HepG2 (cell line): ENCODE results near the gene OR1F1.
A peak's percentile ranks its signal among the peaks of the same experiment; 100 is the strongest.

ENCODE experiments used
- POLR2A ChIP-seq, 2 experiments: IDR thresholded peaks; 2 replicates each; pipeline ENCODE4 v1.6.1; 2011; ENCODE audit warnings: low read depth in 2 of 2, low read length in 2 of 2, mild to moderate bottlenecking in 1 of 2, moderate library complexity in 1 of 2; ENCODE audit not compliant: insufficient read depth in 1 of 2
- RNF2 ChIP-seq: fragments of 450-650 bp; conservative IDR thresholded peaks from 2 replicates; pipeline ENCODE4 v1.6.1; 2016; ENCODE audit warnings: low read depth
- SIN3A ChIP-seq: IDR thresholded peaks from 2 replicates; pipeline ENCODE4 v1.6.1; 2011; ENCODE audit warnings: low read depth, mild to moderate bottlenecking, control low read depth, low read length, borderline replicate concordance
- ZC3H4 ChIP-seq: sonication (generic); formaldehyde crosslinking; IDR thresholded peaks from 2 replicates; pipeline ENCODE4 v1.4.0; 2020; ENCODE audit warnings: missing genetic modification reagents, borderline replicate concordance
- ZNF264 ChIP-seq: sonication (generic); formaldehyde crosslinking; IDR thresholded peaks from 2 replicates; pipeline ENCODE4 v1.4.0; 2020; ENCODE audit warnings: missing genetic modification reagents
- TF ChIP-seq, protein P1 (sequence below): sonication (generic); formaldehyde crosslinking; IDR thresholded peaks from 2 replicates; pipeline ENCODE4 v1.8.0; 2022; ENCODE audit warnings: mild to moderate bottlenecking, missing genetic modification reagents
- TF ChIP-seq, protein P2 (sequence below): sonication (generic); formaldehyde crosslinking; IDR thresholded peaks from 2 replicates; pipeline ENCODE4 v1.4.0; 2020; ENCODE audit warnings: missing genetic modification reagents

DNA sequence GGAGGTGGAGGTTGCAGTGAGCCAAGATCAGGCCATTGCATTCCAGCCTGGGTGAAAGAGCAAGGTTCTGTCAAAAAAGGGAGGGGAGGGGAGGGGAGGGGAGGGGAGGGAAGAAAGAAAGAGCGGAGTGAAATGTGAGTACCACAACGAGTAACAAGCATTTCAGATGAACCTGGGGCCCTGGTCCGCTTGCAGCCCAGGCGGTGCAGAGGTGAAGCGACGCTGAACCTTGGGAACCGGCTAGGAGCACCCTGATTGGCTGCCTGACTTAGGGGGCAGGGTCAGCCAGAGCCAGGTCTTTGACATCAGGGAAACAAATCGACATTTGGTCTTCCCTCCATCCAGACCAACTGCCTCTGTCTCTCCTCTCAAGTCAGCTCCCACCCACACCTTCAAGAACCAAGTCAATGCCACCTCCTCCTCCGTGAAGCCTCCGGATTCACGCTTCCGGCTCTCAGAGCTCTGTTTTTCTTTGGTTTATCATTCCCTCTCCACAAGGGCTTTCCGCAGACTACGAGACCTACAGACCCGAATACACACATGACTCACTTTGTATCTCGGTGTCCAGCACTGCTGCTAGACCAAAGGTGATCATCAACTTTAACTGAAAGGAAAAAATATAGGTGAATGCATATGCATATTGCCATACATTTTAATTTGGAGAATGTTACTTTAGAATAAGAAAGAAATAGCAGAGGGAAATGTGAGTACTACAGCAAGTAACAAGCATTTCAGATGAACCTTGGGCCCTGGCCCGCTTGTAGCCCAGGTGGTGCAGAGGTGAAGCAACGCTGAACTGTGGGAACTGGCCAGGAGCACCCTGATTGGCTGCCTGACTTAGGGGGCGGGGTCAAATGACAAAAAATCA is 19.3 kb downstream of the OR1F1 start:
- TF ChIP-seq ZC3H4 = no peak
- TF ChIP-seq ZNF264 (CRISPR knock-in tag) = no peak
- TF ChIP-seq SIN3A = 0 out of 2 replicates have a peak, but pooled peaks have one; percentile 18
- TF ChIP-seq, protein P1, sequence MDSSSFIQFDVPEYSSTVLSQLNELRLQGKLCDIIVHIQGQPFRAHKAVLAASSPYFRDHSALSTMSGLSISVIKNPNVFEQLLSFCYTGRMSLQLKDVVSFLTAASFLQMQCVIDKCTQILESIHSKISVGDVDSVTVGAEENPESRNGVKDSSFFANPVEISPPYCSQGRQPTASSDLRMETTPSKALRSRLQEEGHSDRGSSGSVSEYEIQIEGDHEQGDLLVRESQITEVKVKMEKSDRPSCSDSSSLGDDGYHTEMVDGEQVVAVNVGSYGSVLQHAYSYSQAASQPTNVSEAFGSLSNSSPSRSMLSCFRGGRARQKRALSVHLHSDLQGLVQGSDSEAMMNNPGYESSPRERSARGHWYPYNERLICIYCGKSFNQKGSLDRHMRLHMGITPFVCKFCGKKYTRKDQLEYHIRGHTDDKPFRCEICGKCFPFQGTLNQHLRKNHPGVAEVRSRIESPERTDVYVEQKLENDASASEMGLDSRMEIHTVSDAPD (CRISPR knock-in tag) = no peak
- TF ChIP-seq, protein P2, sequence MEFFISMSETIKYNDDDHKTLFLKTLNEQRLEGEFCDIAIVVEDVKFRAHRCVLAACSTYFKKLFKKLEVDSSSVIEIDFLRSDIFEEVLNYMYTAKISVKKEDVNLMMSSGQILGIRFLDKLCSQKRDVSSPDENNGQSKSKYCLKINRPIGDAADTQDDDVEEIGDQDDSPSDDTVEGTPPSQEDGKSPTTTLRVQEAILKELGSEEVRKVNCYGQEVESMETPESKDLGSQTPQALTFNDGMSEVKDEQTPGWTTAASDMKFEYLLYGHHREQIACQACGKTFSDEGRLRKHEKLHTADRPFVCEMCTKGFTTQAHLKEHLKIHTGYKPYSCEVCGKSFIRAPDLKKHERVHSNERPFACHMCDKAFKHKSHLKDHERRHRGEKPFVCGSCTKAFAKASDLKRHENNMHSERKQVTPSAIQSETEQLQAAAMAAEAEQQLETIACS = no peak
- TF ChIP-seq RNF2 = no peak
- TF ChIP-seq POLR2A (IDR thresholded peaks at IDR 0.05; ENCODE audit: insufficient read depth in 1 of 2, low read depth in 2 of 2, low read length in 2 of 2) = peak; percentile 27 to 59; a peak in 1 of 4 replicates
